ENCODE data around the gene SWSAP1.
"Not testable (repeated sequence)": the region's sequence is repeated elsewhere in the genome, so short reads cannot be mapped to it uniquely, and the experiment has no call there.

Gene SWSAP1

DNA sequence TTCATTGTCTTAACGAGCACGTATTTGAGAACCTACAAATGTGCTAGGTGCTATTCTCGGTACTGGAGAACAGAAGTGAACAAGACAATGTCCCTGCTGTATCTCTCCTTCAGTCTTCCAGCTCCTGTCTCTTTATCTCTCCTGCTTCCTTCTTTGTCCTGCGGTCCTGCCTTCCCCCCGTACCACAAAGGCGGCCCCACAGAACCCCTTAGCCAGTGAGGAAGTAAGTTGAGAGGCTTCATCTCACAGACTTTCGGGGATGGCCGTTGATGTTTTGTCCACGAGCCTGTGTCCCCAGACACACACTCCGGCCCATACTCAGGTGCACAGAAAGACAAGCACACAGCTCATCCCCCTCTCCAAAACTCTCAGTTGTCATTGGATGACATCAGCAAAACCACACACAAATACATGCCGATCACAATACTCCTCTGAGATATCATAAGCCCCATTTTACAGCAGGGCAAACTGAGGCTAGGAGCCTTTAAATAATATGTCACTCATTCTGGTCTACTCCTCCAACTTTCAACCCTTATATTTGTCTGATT, 507 bp upstream of the SWSAP1 start:
- Mint-ChIP-seq H3K27ac (ENCODE audit: low read depth) (no peak overlapping the region), H3K27me3 (no peaks in the 10 kb centered on the region), H3K4me3 (no peak overlapping the region), H3K9me3 (no peaks in the 10 kb centered on the region), H3K4me1 (peaks cover 12% of the 10 kb centered on the region), H3K36me3 (ENCODE audit: insufficient read depth) (peaks cover 9% of the 10 kb centered on the region)
- DNase-seq (ENCODE audit: low spot score in 2 of 2) (no peak), ATAC-seq (replicated peaks; ENCODE audit: extremely low read depth, poor library complexity, severe bottlenecking) (no peak)

DNA sequence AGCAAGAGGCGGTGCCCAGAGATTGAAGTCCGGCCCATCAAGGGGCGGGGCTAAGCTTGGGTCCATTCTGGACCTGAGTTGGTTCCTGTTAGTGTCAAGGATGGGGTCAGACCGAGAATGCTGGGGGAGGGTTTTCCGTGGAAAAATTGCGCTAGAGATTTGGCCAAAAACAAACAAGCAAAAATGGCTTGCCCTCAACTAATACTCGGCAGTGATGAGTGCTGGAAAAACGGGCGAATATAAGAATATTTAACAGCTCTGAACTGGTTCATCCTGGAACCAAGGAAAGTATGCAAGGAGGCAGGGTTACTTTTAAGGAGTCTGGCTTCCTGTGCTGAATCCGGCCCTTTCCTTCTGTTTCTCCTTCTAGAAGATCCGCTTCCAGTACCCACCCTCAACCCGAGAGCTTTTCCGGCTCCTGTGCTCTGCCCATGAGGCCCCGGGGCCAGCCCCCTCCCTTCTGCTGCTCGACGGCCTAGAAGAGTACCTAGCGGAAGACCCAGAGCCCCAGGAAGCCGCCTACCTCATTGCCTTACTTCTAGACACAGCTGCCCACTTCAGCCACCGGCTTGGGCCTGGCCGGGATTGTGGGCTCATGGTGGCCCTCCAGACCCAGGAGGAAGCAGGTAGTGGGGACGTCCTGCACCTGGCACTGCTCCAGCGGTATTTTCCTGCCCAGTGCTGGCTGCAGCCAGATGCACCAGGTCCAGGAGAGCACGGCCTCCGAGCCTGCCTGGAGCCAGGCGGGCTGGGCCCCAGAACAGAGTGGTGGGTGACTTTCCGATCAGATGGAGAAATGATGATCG, 880 bp downstream of the SWSAP1 start:
- H3K27me3 Mint-ChIP-seq: no peaks in the 10 kb centered on the region
- peaks cover 18% of the 10 kb centered on the region for H3K4me1 Mint-ChIP-seq
- ATAC-seq (replicated peaks; ENCODE audit: extremely low read depth, poor library complexity, severe bottlenecking): peak; percentile 59
- no peaks in the 10 kb centered on the region for H3K9me3 Mint-ChIP-seq
- peaks cover 12% of the 10 kb centered on the region for H3K36me3 Mint-ChIP-seq (ENCODE audit: insufficient read depth)
- H3K27ac Mint-ChIP-seq (ENCODE audit: low read depth): no peak overlapping the region
- H3K4me3 Mint-ChIP-seq: no peak overlapping the region
- peak; percentile 47 to 68 for DNase-seq (ENCODE audit: low spot score in 2 of 2)

DNA sequence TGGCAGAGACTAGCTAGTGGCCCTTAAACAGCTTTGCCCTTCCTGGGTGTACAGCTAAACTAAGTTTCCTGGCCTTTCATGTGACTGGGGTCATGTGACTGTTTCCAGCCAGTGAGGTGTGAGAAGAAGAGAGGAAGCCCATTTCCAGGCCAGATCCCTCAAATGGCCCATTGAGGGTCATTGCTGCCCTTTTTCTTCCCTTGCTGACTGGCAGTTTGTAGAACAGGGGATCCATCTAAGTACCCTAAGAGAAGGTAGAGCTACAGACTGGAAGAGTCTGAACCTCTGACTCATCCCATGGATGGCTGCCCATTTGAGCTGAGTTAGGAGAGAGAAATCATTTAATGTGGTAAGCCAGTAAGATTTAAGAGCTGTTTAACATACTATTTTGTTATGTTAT, 2.8 kb downstream of the SWSAP1 start:
- no peak overlapping the region for H3K4me3 Mint-ChIP-seq
- peaks cover 34% of the 10 kb centered on the region for H3K4me1 Mint-ChIP-seq

DNA sequence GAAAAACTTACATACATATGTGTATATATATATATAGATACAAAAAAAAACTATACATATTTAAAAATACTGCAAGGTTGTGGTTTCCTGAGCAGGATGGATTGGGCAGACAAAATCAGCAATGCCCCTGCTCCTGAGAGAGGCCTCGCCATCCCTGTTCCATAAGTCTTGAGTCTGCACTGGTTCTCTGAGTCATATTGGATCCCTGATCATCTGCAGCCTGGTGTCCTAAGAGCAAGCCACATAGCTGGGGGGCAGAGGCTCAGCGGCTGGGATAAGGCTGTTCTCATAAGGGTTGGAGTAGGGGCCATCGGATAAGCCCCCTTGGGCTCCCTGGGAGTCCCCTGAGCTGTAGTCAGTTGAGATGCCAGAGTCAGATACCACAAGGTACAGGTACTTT, 3.3 kb downstream of the SWSAP1 start:
- no peak overlapping the region for H3K27ac Mint-ChIP-seq (ENCODE audit: low read depth)

More for the DNA sequence above, 2.8 kb downstream of the SWSAP1 start:
- no peaks in the 10 kb centered on the region for H3K27me3 Mint-ChIP-seq
- H3K9me3 Mint-ChIP-seq: no peaks in the 10 kb centered on the region
- DNase-seq (ENCODE audit: low spot score in 2 of 2): no peak
- peak overlapping the region; percentile 20 for H3K27ac Mint-ChIP-seq (ENCODE audit: low read depth)
- no peak for ATAC-seq (replicated peaks; ENCODE audit: extremely low read depth, poor library complexity, severe bottlenecking)
- peaks cover 25% of the 10 kb centered on the region for H3K36me3 Mint-ChIP-seq (ENCODE audit: insufficient read depth)

DNA sequence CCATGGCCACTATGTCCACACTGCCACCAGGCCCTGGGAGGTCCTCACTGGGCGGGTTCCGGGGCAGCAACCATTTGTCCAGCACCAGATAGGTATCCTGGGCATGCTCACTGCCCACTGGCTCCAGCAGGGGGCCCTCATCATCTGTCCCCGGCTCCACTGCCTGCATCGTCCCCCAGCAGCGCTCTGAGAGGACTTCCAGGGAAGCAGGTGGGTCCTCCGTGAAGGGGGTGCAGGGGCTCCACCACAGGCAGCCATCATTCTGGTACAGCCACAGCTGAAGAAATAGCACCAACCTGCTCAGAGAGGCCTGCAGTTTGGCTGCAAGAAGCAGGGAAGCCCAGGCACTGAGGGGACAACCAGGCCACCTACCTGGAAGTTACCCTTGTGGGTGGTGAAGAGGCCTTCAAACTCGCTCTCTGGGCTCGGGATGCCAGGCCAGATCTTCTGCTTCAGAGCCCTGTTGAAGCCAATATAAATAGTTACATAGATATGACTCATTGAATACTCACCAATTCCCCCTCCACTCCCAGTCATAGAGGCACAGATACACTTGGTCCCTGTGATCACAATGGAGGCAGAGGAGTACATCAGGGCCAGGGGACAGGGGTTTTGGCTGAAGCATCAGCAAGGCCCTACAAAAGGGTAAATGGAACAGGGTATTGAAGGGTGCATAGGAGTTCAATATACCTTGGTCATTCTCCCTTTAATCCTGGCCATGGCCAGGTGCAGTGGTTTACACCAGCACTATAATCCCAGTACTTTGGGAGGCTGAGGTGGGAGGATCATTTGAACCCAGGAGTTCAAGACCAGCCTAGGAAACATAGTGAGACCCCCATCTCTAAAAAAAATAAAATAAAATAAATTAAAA, 4.1 kb downstream of the SWSAP1 start:
- Mint-ChIP-seq H3K27ac (ENCODE audit: low read depth) (no peak overlapping the region), H3K36me3 (ENCODE audit: insufficient read depth) (peaks cover 25% of the 10 kb centered on the region), H3K4me1 (peaks cover 43% of the 10 kb centered on the region), H3K4me3 (no peak overlapping the region), H3K27me3 (peaks cover 9% of the 10 kb centered on the region), H3K9me3 (no peaks in the 10 kb centered on the region)
- DNase-seq (ENCODE audit: low spot score in 2 of 2) (no peak), ATAC-seq (replicated peaks; ENCODE audit: extremely low read depth, poor library complexity, severe bottlenecking) (no peak)

More for the DNA sequence above, 3.3 kb downstream of the SWSAP1 start:
- no peak overlapping the region for H3K4me3 Mint-ChIP-seq
- H3K27me3 Mint-ChIP-seq: peaks cover 4% of the 10 kb centered on the region
- DNase-seq (ENCODE audit: low spot score in 2 of 2) (no peak), ATAC-seq (replicated peaks; ENCODE audit: extremely low read depth, poor library complexity, severe bottlenecking) (no peak)
- H3K9me3 Mint-ChIP-seq: no peaks in the 10 kb centered on the region
- peaks cover 25% of the 10 kb centered on the region for H3K36me3 Mint-ChIP-seq (ENCODE audit: insufficient read depth)
- peaks cover 38% of the 10 kb centered on the region for H3K4me1 Mint-ChIP-seq

DNA sequence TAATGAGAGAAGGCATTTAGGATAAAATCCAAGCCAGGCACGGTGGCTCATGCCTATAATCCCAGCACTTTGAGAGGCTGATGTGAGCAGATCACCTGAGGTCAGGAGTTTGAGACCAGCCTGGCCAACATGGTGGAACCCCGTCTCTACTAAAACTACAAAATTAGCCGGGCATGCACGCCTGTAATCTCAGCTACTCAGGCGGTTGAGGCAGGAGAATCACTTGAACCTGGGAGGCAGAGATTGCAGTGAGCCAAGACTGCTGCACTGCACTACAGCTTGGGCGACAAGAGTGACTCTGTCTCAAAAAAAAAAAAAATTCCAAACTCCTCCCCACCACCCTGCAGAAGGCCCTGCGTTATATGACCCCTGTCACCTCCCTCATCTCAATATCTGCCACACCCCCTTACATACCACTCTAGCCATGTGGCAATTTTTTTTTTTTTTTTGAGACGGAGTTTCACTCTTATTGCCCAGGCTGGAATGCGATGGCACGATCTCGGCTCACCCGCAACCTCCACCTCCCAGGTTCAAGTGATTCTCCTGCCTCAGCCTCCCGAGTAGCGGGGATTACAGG, 4.9 kb downstream of the SWSAP1 start:
- H3K27ac Mint-ChIP-seq (ENCODE audit: low read depth); DNase-seq (ENCODE audit: low spot score in 2 of 2); H3K4me3 Mint-ChIP-seq; H3K9me3 Mint-ChIP-seq; H3K27me3 Mint-ChIP-seq; ATAC-seq (replicated peaks; ENCODE audit: extremely low read depth, poor library complexity, severe bottlenecking): not testable (repeated sequence)
- Mint-ChIP-seq H3K36me3 (ENCODE audit: insufficient read depth) (peaks cover 21% of the 10 kb centered on the region), H3K4me1 (peaks cover 43% of the 10 kb centered on the region)

DNA sequence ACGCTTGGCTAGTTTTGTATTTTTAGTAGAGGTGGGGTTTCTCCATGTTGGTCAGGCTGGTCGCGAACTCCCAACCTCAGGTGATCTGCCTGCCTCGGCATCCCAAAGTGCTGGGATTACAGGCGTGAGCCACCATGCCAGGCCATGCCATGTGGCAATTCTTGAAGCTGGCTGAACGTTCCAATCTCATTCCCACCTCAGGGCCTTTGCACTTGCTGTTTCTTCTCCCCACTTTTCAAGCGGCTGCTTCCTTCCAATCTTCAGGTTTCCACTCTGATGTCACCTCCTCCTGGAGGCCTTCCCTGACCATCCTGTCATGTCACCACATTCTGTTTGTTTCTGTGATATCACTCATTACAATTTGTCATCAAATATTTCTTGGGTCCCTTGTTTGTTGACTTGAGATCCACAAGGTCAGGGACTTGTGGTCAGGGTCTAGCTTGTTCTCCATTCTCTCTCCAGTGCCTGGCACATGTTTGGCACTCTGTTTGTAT, 5.4 kb downstream of the SWSAP1 start:
- ATAC-seq (replicated peaks; ENCODE audit: extremely low read depth, poor library complexity, severe bottlenecking): no peak
- Mint-ChIP-seq H3K4me1 (peaks cover 43% of the 10 kb centered on the region), H3K36me3 (ENCODE audit: insufficient read depth) (peaks cover 21% of the 10 kb centered on the region), H3K27ac (ENCODE audit: low read depth) (peak overlapping the region; percentile 99), H3K4me3 (peak overlapping the region; percentile 83), H3K27me3 (peaks cover 9% of the 10 kb centered on the region), H3K9me3 (no peaks in the 10 kb centered on the region)
- DNase-seq (ENCODE audit: low spot score in 2 of 2): no peak

DNA sequence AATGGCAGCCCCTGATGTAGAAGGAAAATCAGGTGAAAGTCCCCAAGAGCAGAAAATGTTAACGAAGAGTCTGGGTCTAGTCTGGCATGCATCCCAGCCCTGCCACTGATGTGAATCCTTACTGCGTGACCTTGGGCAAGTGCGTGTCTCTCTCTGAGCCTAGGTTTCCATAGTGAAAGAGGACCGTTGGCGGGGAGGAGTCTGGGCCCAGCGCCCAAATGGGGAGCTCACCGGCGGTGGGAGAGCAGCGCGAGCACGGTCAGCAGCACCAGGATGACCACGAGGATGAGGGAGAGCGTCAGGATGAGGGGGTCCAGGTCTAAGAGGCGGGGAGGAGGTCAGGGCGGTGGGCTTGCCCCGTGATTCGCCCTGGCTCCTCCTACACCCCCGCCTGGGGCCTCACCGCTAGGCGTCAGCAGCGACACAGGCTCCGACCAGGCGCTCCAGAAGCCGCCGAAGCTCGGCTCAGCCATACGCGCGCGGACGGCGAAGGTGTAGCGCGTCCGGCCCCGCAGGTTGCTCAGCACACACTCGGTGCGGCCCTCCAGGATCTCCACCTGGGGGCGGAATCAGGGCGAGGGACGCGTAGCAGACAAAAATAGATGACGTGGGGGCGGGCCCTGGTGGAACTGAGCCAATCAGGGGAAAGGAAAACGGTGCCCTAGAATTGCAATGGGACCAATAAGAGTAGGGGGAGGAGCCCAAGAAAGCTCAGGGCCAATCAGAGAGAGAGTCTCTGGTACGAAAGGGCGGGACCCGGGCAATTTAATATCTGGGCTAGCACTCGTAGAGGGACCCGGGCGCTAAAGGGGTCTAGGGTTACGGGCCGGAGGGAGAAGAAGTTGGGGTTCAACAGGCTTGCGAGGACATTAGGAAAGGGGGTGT, 6.4 kb downstream of the SWSAP1 start:
- Mint-ChIP-seq H3K27me3 (peaks cover 9% of the 10 kb centered on the region), H3K36me3 (ENCODE audit: insufficient read depth) (peaks cover 18% of the 10 kb centered on the region), H3K4me3 (peak overlapping the region; percentile 83), H3K4me1 (peaks cover 37% of the 10 kb centered on the region), H3K27ac (ENCODE audit: low read depth) (peak overlapping the region; percentile 99), H3K9me3 (no peaks in the 10 kb centered on the region)
- peak; percentile 87 for ATAC-seq (replicated peaks; ENCODE audit: extremely low read depth, poor library complexity, severe bottlenecking)
- DNase-seq (ENCODE audit: low spot score in 2 of 2): peak; percentile 95 to 97

DNA sequence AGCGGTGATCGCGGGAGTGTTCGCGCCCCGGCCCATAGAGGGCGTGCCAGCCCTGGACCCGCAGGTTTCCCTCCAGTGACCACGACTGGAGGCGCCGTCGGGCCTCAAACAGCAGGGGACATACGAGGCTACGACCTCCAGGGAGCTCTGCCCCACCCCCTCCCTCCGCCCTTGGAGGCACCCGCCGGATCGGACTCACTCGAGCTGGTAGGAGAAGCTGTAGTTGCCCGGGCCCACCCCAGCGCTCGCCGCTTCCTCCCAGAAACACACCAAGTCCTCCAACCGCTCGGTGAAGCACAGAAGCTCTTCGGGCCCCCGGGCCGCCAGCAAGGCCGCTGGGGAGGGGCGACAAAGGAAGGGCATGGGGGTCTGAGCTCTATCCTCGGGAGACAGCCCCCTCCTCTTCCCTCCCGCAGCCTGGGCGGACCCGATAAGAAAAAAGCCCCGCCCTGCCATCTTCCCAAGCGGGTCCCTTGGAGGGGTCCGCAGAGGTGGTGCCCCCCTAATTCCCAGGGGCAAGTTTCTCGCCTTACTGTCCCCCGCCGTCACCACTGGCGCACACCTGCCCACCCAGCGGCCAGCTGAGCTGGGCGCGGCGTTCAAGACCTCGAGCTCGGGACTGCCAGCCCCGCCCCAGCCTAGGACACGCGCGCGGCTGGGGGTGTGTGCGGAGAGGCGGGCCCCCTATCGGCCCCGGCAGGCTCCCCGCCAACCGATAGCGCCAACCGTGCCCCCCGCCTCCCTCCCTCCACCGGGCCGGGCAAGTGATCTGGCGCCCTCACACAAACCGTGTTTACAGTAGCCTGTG, 8.6 kb downstream of the SWSAP1 start:
- Mint-ChIP-seq H3K4me3 (peak overlapping the region; percentile 60), H3K4me1 (peaks cover 31% of the 10 kb centered on the region), H3K36me3 (ENCODE audit: insufficient read depth) (peaks cover 18% of the 10 kb centered on the region), H3K27ac (ENCODE audit: low read depth) (peak overlapping the region; percentile 10), H3K9me3 (no peaks in the 10 kb centered on the region), H3K27me3 (peaks cover 9% of the 10 kb centered on the region)
- DNase-seq (ENCODE audit: low spot score in 2 of 2) (peak in 1 of 2 donors; percentile 37), ATAC-seq (replicated peaks; ENCODE audit: extremely low read depth, poor library complexity, severe bottlenecking) (no peak)

DNA sequence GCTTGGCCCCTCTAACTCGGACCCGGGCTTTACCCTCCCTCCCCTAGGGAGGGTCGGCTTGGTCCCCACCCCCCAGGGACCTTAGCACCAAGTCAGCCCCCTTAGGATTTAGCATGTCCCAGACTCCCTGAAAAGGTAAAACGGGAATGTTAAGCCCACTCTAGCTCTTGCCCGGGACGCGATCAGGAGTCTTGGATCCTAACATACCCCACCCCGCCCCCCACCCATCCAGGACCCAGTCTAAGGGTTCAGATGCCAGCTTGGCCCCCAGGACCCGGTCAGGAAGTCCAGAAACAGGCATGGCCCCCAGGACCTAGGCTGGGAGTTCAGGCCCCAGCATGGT, 9.2 kb downstream of the SWSAP1 start:
- Mint-ChIP-seq H3K27ac (ENCODE audit: low read depth) (no peak overlapping the region), H3K27me3 (peaks cover 9% of the 10 kb centered on the region), H3K4me3 (peak overlapping the region; percentile 60), H3K4me1 (peaks cover 31% of the 10 kb centered on the region), H3K36me3 (ENCODE audit: insufficient read depth) (peaks cover 18% of the 10 kb centered on the region), H3K9me3 (no peaks in the 10 kb centered on the region)
- ATAC-seq (replicated peaks; ENCODE audit: extremely low read depth, poor library complexity, severe bottlenecking) (no peak), DNase-seq (ENCODE audit: low spot score in 2 of 2) (no peak)

DNA sequence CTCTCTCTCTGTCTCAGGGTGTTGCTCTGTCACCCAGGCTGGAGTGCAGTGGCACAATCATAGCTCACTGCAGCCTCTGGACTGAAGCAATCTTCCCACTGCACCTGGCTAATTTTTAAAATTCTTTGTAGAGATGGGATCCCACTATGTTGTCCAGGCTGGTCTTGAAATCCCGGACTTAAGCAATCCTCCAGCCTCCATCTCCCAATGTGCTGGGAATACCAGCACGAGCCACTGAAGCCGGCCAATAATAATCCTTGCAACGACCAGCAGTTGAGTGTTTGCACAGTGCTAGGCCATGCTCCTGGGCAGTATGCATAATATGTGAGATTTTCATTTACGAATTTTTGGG, 10.3 kb downstream of the SWSAP1 start:
- peaks cover 18% of the 10 kb centered on the region for H3K36me3 Mint-ChIP-seq (ENCODE audit: insufficient read depth)
- H3K9me3 Mint-ChIP-seq: no peaks in the 10 kb centered on the region
- no peak overlapping the region for H3K4me3 Mint-ChIP-seq
- H3K27ac Mint-ChIP-seq (ENCODE audit: low read depth): no peak overlapping the region
- peaks cover 9% of the 10 kb centered on the region for H3K27me3 Mint-ChIP-seq
- H3K4me1 Mint-ChIP-seq: peaks cover 31% of the 10 kb centered on the region
- DNase-seq (ENCODE audit: low spot score in 2 of 2) (no peak), ATAC-seq (replicated peaks; ENCODE audit: extremely low read depth, poor library complexity, severe bottlenecking) (no peak)

Data from central memory CD8-positive, alpha-beta T cell (primary cell).